Right lobe of liver (tissue), 6 donors: ENCODE data around the gene OGFRL1. TPM values are rescaled to one million over a fixed set of nuclear protein-coding genes. Genes with fewer than 3 reads are reported as not detected.

ENCODE experiments used
- ATAC-seq, 4 donors: fragments of 200-7000 bp; cut with Tn5 transposase; one replicate each; pipeline ENCODE4 v1.9.1; 2020; ENCODE audit warnings: mild to moderate bottlenecking in 4 of 4, moderate library complexity in 4 of 4
- DNase-seq, 3 donors: peaks; one replicate each; pipeline ENCODE4 v3.0.0-alpha.2; 2020
- H3K27ac ChIP-seq, 3 donors: fragments of 200-600 bp; one replicate each; pipeline ENCODE4 v1.8.0; 2022
- H3K27me3 ChIP-seq, 2 donors: fragments of 200-600 bp; one replicate each; pipeline ENCODE4 v1.8.0; 2022
- H3K36me3 ChIP-seq, 4 donors: fragments of 200-600 bp; sonication (generic) in 1 of 4; one replicate each; pipeline versions ENCODE4 v1.5.1 to v1.8.0; 2017 to 2022; ENCODE audit warnings: control low read depth in 1 of 4
- H3K4me1 ChIP-seq, 4 donors: fragments of 200-600 bp; sonication (generic) in 1 of 4; one replicate each; pipeline versions ENCODE4 v1.5.1 to v1.8.0; 2017 to 2022; ENCODE audit warnings: control low read depth in 1 of 4
- H3K4me3 ChIP-seq, 3 donors: fragments of 200-600 bp; one replicate each; pipeline ENCODE4 v1.8.0; 2022
- H3K9me3 ChIP-seq, 4 donors: fragments of 200-600 bp; sonication (generic) in 1 of 4; one replicate each; pipeline versions ENCODE4 v1.5.1 to v1.8.0; 2017 to 2022; ENCODE audit warnings: control low read depth in 1 of 4
- POLR2A ChIP-seq: fragments of 450-650 bp; IDR thresholded peaks from one replicate; pipeline ENCODE4 v1.6.1; 2017; ENCODE audit warnings: antibody characterized with exemption, mild to moderate bottlenecking
- WGBS: methylation state at CpG from one replicate; pipeline ENCODE4 v1.1.6; 2018; ENCODE audit warnings: low coverage, low lambda C conversion rate; ENCODE audit not compliant: insufficient coverage; ENCODE audit errors: missing lambda C conversion rate; 5-methylcytosine and 5-hydroxymethylcytosine counted together
- intact Hi-C, 2 donors: fragments of 100-400 bp; cut with DNase I; formaldehyde crosslinking; loops; one replicate each; pipeline versions ENCODE4 v1.11.2 to v1.14.1; 2022
- total RNA-seq, 6 experiments: library from RNA; depleted of rRNA in 2 of 6; stranded (reverse); fragments of >200 nt in 2 of 6; fragmentation: NEBNext Ultra II Directional in 3 of 6; extraction: Animal tissue kit (Norgen Biotek cat#: 25700) in 3 of 6; gene quantifications; one replicate each; pipeline versions ENCODE4 v1.1.0 to v1.2.4, GENCODE V29; 2016 to 2023
- TF ChIP-seq, protein P1 (sequence below), 4 donors: fragments of 200-600 bp in 3 of 4; fragments of 450-650 bp in 1 of 4; IDR thresholded peaks; one replicate each; pipeline versions ENCODE4 v1.5.1 to v1.8.0; 2016 to 2022; ENCODE audit warnings: antibody characterized with exemption in 4 of 4, mild to moderate bottlenecking in 2 of 4
- donor health status: DM: no; HTN: yes; CAD: no.
- donor health status: DM: no; HTN: no; CAD: no.
- donor health status: DM: no; HTN: no; CAD: no.
- donor health status: DM: no; HTN: yes; CAD: no.
- donor health status: DM: no; HTN: yes; CAD: no.

Gene OGFRL1
- total RNA-seq, 6 experiments from 2014 or later, result 1.5 to 6.9 (median 3.8) TPM

DNA sequence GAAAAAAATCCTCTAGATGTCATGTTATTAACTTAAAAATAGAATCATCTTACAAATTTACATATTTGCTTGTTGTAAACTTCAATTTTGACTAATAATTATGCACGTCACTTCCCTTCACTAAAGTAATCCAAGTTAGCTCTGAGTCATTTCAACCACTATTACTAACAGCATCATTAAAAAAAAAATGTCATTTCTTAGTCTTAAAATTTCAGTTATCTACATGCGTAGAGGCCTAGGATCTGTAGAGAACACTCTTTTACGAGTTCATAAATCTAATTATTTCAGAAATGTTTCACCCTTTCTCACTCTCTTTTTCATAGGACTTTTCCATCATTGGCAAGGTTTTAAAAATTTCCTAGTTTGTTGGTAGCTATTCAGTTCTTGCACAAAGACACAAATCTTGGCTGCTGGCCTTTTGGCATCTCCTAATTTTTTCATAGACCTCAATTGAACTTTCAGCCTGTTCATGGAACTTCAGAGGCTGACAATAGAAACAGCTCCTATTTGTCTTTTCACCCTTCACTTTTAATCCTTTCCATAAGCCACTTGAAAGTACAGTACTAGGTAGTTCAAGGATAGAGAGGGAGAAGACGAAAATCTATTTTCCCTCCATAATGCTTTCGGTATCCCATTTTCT is 61.5 kb downstream of the OGFRL1 start:
- 39% methylated on average over 5 of the region's 5 CpGs for WGBS
- H3K4me3 ChIP-seq, result no peak overlapping the region

DNA sequence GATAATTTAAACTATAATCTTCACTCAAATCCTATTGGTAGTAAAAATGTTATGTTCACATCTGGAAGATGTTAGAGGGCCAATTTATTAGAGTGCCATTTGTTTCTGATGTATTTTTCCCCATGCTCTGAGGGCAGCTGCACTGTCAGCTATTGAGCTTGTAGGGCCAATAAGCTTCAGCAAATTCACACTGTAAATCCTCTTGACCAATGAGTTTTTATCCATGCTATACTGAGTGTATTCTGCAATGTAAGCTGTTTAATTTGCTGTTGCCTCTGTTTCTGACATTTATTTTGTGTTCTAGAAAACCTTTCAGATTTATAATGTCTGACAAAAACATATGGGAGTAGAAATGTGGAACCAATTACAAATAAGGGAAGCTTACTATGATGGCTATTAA is 62.6 kb downstream of the OGFRL1 start:
- H3K27ac ChIP-seq, result no peak overlapping the region
- no peak for ATAC-seq
- intact Hi-C loops, result no loop called here

More for the DNA sequence above, 61.5 kb downstream of the OGFRL1 start:
- H3K4me1 ChIP-seq, result peaks cover 0 to 10% (median 0%) of the 10 kb centered on the region in 4 donors
- DNase-seq (peak in 1 of 3 donors; percentile 70), ATAC-seq (peak; percentile 66 to 89 (median 80))
- TF ChIP-seq POLR2A, result no peak
- TF ChIP-seq, protein P1, sequence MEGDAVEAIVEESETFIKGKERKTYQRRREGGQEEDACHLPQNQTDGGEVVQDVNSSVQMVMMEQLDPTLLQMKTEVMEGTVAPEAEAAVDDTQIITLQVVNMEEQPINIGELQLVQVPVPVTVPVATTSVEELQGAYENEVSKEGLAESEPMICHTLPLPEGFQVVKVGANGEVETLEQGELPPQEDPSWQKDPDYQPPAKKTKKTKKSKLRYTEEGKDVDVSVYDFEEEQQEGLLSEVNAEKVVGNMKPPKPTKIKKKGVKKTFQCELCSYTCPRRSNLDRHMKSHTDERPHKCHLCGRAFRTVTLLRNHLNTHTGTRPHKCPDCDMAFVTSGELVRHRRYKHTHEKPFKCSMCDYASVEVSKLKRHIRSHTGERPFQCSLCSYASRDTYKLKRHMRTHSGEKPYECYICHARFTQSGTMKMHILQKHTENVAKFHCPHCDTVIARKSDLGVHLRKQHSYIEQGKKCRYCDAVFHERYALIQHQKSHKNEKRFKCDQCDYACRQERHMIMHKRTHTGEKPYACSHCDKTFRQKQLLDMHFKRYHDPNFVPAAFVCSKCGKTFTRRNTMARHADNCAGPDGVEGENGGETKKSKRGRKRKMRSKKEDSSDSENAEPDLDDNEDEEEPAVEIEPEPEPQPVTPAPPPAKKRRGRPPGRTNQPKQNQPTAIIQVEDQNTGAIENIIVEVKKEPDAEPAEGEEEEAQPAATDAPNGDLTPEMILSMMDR (IDR thresholded peaks at IDR 0.05), result no peak
- no peaks in the 10 kb centered on the region for H3K27me3 ChIP-seq
- H3K27ac ChIP-seq, result no peak overlapping the region
- intact Hi-C loops, result no loop called here
- H3K36me3 ChIP-seq, result no peaks in the 10 kb centered on the region
- no peaks in the 10 kb centered on the region for H3K9me3 ChIP-seq

More for the DNA sequence above, 62.6 kb downstream of the OGFRL1 start:
- no peak for DNase-seq
- no peak for TF ChIP-seq POLR2A
- TF ChIP-seq, protein P1 (IDR thresholded peaks at IDR 0.05), result no peak
- Histone ChIP-seq H3K4me3 (no peak overlapping the region), H3K9me3 (no peaks in the 10 kb centered on the region), H3K36me3 (no peaks in the 10 kb centered on the region), H3K27me3 (no peaks in the 10 kb centered on the region), H3K4me1 (peaks cover 0 to 10% (median 0%) of the 10 kb centered on the region in 4 donors)
